HepG2 (cell line): ENCODE measurements around the gene GBE1. TPM values are rescaled to one million over a fixed set of nuclear protein-coding genes. Genes with fewer than 3 reads are reported as not detected.

Source experiments
- HBP1 ChIP-seq: IDR thresholded peaks from 2 replicates; pipeline ENCODE4 v1.6.1; 2016; ENCODE audit warnings: low read depth, control low read depth
- PLRG1 ChIP-seq: fragments of 450-650 bp; conservative IDR thresholded peaks from 2 replicates; pipeline ENCODE4 v1.6.1; 2016
- RFXANK ChIP-seq: IDR thresholded peaks from 2 replicates; pipeline ENCODE4 v1.6.1; 2016
- TBX2 ChIP-seq: sonication (generic); formaldehyde crosslinking; IDR thresholded peaks from 2 replicates; pipeline ENCODE4 v1.5.0; 2020; ENCODE audit warnings: missing genetic modification reagents, mild to moderate bottlenecking, borderline replicate concordance
- TFDP2 ChIP-seq: sonication (generic); formaldehyde crosslinking; IDR thresholded peaks from 2 replicates; pipeline ENCODE4 v1.4.0; 2020; ENCODE audit warnings: missing genetic modification reagents
- ZBTB20 ChIP-seq: sonication (generic); formaldehyde crosslinking; IDR thresholded peaks from 2 replicates; pipeline ENCODE4 v1.8.1; 2023; ENCODE audit warnings: missing genetic modification reagents, low read depth, mild to moderate bottlenecking, borderline replicate concordance
- ZNF407 ChIP-seq: sonication (generic); formaldehyde crosslinking; IDR thresholded peaks from one replicate; pipeline ENCODE4 v1.5.1; 2020; ENCODE audit warnings: mild to moderate bottlenecking, missing genetic modification reagents; ENCODE audit errors: not compliant biosample characterization
- polyA plus RNA-seq, 8 experiments: library from polyadenylated mRNA; depleted of rRNA in 3 of 8; stranded (reverse) in 7 of 8; unstranded in 1 of 8; fragments of >200 nt; fragmentation: Illumina TruSeq in 4 of 8; extraction: Trizol in 4 of 8; gene quantifications; 2 replicates each; pipeline versions ENCODE4 v1.2.1 to v1.2.3, GENCODE V29; 2011 to 2016; ENCODE audit warnings: low read depth in 4 of 8, missing spikeins in 1 of 8, mixed read lengths in 1 of 8; ENCODE audit not compliant: insufficient read depth in 1 of 8
- total RNA-seq, 5 experiments: library from RNA; depleted of rRNA; stranded (reverse); fragments of >200 nt; fragmentation: Illumina TruSeq; extraction: Trizol; gene quantifications; 2 replicates each; pipeline ENCODE4 v1.2.3, GENCODE V29; 2016; ENCODE audit warnings: low read depth in 1 of 5

GBE1 gene
- total and polyA plus RNA-seq, 2 of the 13 experiments (the other 11 are each of a cell fraction or from before 2014, with no cell fraction given): 22.9 to 36.1 TPM

- TF ChIP-seq PLRG1 (no peak), ZNF407 (CRISPR knock-in tag) (peak; percentile 97), ZBTB20 (CRISPR knock-in tag) (peak; percentile 87), RFXANK (CRISPR knock-in tag) (no peak), HBP1 (CRISPR knock-in tag) (peak; percentile 84; the same call in 1 of the 2 replicates), TFDP2 (CRISPR knock-in tag) (peak; percentile 82), TBX2 (CRISPR knock-in tag) (peak; percentile 95)
These were observed at the start of gene GBE1 (continued) for GRCh38 chr3:81760924-81761903.
